ENCODE results near the gene STK32B. TPM values are rescaled to one million over a fixed set of nuclear protein-coding genes. Genes with fewer than 3 reads are reported as not detected.

STK32B gene
- total and polyA plus RNA-seq, 2 experiments from 2014 or later = 0.71 to 2.3 TPM

- no peak overlapping the region for H3K27ac Mint-ChIP-seq
These were observed 488.3 kb downstream of the STK32B start for GRCh38 chr4:5539584-5539983.

More at GRCh38 chr4:5539584-5539983, 488.3 kb downstream of the STK32B start:
- H3K4me1 ChIP-seq (ENCODE audit: insufficient read depth) = no peaks in the 10 kb centered on the region
- no peak for TF ChIP-seq EZH2 (IDR thresholded peaks at IDR 0.05; ENCODE audit: low read depth, unreplicated experiment)
- TF ChIP-seq POLR2AphosphoS5 (IDR thresholded peaks at IDR 0.05; ENCODE audit: low read depth) = no peak
- TF ChIP-seq EZH2phosphoT487 (IDR thresholded peaks at IDR 0.05; ENCODE audit: unreplicated experiment) = no peak
- TF ChIP-seq, protein P1, sequence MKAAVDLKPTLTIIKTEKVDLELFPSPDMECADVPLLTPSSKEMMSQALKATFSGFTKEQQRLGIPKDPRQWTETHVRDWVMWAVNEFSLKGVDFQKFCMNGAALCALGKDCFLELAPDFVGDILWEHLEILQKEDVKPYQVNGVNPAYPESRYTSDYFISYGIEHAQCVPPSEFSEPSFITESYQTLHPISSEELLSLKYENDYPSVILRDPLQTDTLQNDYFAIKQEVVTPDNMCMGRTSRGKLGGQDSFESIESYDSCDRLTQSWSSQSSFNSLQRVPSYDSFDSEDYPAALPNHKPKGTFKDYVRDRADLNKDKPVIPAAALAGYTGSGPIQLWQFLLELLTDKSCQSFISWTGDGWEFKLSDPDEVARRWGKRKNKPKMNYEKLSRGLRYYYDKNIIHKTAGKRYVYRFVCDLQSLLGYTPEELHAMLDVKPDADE (IDR thresholded peaks at IDR 0.05) = no peak
- no peak for TF ChIP-seq REST (IDR thresholded peaks at IDR 0.05; ENCODE audit: unreplicated experiment)
- TF ChIP-seq STAT1 (IDR thresholded peaks at IDR 0.05; ENCODE audit: unreplicated experiment) = no peak
- TF ChIP-seq CTCF (conservative IDR thresholded peaks at IDR 0.05; ENCODE audit: low read depth in 2 of 2) = no peak
- no peak for TF ChIP-seq ZNF114 (CRISPR knock-in tag; IDR thresholded peaks at IDR 0.05)
- TF ChIP-seq NANOG (IDR thresholded peaks at IDR 0.05; ENCODE audit: borderline replicate concordance) = no peak
- TF ChIP-seq, protein P2, sequence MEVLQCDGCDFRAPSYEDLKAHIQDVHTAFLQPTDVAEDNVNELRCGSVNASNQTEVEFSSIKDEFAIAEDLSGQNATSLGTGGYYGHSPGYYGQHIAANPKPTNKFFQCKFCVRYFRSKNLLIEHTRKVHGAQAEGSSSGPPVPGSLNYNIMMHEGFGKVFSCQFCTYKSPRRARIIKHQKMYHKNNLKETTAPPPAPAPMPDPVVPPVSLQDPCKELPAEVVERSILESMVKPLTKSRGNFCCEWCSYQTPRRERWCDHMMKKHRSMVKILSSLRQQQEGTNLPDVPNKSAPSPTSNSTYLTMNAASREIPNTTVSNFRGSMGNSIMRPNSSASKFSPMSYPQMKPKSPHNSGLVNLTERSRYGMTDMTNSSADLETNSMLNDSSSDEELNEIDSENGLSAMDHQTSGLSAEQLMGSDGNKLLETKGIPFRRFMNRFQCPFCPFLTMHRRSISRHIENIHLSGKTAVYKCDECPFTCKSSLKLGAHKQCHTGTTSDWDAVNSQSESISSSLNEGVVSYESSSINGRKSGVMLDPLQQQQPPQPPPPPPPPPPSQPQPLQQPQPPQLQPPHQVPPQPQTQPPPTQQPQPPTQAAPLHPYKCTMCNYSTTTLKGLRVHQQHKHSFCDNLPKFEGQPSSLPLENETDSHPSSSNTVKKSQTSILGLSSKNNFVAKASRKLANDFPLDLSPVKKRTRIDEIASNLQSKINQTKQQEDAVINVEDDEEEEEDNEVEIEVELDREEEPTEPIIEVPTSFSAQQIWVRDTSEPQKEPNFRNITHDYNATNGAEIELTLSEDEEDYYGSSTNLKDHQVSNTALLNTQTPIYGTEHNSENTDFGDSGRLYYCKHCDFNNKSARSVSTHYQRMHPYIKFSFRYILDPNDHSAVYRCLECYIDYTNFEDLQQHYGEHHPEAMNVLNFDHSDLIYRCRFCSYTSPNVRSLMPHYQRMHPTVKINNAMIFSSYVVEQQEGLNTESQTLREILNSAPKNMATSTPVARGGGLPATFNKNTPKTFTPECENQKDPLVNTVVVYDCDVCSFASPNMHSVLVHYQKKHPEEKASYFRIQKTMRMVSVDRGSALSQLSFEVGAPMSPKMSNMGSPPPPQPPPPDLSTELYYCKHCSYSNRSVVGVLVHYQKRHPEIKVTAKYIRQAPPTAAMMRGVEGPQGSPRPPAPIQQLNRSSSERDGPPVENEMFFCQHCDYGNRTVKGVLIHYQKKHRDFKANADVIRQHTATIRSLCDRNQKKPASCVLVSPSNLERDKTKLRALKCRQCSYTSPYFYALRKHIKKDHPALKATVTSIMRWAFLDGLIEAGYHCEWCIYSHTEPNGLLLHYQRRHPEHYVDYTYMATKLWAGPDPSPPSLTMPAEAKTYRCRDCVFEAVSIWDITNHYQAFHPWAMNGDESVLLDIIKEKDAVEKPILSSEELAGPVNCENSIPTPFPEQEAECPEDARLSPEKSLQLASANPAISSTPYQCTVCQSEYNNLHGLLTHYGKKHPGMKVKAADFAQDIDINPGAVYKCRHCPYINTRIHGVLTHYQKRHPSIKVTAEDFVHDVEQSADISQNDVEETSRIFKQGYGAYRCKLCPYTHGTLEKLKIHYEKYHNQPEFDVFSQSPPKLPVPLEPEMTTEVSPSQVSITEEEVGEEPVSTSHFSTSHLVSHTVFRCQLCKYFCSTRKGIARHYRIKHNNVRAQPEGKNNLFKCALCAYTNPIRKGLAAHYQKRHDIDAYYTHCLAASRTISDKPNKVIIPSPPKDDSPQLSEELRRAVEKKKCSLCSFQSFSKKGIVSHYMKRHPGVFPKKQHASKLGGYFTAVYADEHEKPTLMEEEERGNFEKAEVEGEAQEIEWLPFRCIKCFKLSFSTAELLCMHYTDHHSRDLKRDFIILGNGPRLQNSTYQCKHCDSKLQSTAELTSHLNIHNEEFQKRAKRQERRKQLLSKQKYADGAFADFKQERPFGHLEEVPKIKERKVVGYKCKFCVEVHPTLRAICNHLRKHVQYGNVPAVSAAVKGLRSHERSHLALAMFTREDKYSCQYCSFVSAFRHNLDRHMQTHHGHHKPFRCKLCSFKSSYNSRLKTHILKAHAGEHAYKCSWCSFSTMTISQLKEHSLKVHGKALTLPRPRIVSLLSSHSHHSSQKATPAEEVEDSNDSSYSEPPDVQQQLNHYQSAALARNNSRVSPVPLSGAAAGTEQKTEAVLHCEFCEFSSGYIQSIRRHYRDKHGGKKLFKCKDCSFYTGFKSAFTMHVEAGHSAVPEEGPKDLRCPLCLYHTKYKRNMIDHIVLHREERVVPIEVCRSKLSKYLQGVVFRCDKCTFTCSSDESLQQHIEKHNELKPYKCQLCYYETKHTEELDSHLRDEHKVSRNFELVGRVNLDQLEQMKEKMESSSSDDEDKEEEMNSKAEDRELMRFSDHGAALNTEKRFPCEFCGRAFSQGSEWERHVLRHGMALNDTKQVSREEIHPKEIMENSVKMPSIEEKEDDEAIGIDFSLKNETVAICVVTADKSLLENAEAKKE (CRISPR knock-in tag; IDR thresholded peaks at IDR 0.05) = no peak
- TF ChIP-seq ZNF331 (CRISPR knock-in tag; IDR thresholded peaks at IDR 0.05; ENCODE audit: low read depth) = no peak
- no peak for TF ChIP-seq CREB1 (CRISPR knock-in tag; IDR thresholded peaks at IDR 0.05; ENCODE audit: low read depth)
- TF ChIP-seq JUNB (IDR thresholded peaks at IDR 0.05; ENCODE audit: unreplicated experiment) = no peak
- DNase-seq (ENCODE audit: low spot score) = no peak
- H2AFZ ChIP-seq = no peak overlapping the region
- no peaks in the 10 kb centered on the region for H3K36me3 ChIP-seq (ENCODE audit: insufficient read depth)
- H3K27ac ChIP-seq (ENCODE audit: low read depth) = no peak overlapping the region
- H3K4me2 ChIP-seq = no peak overlapping the region
- H3F3A ChIP-seq (replicated peaks; ENCODE audit: low read depth) = no peaks in the 10 kb centered on the region
- Mint-ChIP-seq H3K4me1 (no peaks in the 10 kb centered on the region), H3K4me3 (no peak overlapping the region), H3K36me3 (ENCODE audit: low read depth) (no peaks in the 10 kb centered on the region), H3K9me3 (peaks cover 2% of the 10 kb centered on the region; the same call in 2 of the 3 replicates), H3K27me3 (ENCODE audit: insufficient read depth, low read depth, poor library complexity) (no peaks in the 10 kb centered on the region)
- H3K9me2 ChIP-seq (ENCODE audit: insufficient read depth) = no peaks in the 10 kb centered on the region
- no peaks in the 10 kb centered on the region for H3K79me2 ChIP-seq (replicated peaks; ENCODE audit: insufficient read depth)
- H3K4me3 ChIP-seq = no peak overlapping the region
- ATAC-seq = no peak
- no peaks in the 10 kb centered on the region for H4K20me1 ChIP-seq (replicated peaks; ENCODE audit: insufficient read depth)
- no peaks in the 10 kb centered on the region for H3K27me3 ChIP-seq (ENCODE audit: insufficient read depth)
